ENCODE data around the gene EPSTI1. TPM values are rescaled to one million over a fixed set of nuclear protein-coding genes. Genes with fewer than 3 reads are reported as not detected.

Gene EPSTI1
- total and polyA plus RNA-seq, 10 of the 15 experiments (the other 5 are each of a cell fraction or from before 2014, with no cell fraction given) = 4.7 to 32.0 (median 24.2) TPM

- no peak overlapping the region for H3K27ac ChIP-seq (ENCODE audit: control insufficient read depth, insufficient read depth)
- H4K20me1 ChIP-seq (ENCODE audit: control insufficient read depth, insufficient read depth) = no peaks in the 10 kb centered on the region
- in situ Hi-C loops (cut with MboI) = no loop called here
- no peak for TF ChIP-seq ZNF384 (IDR thresholded peaks at IDR 0.05; ENCODE audit: borderline replicate concordance, low read depth, low read length)
- no peak for TF ChIP-seq ZNF217 (IDR thresholded peaks at IDR 0.05)
- no peak for TF ChIP-seq SKIL (IDR thresholded peaks at IDR 0.05; ENCODE audit: low read depth, poor library complexity, severe bottlenecking)
- TF ChIP-seq ZNF274 (IDR thresholded peaks at IDR 0.05; ENCODE audit: insufficient read depth, insufficient read length) = no peak
- no peak for TF ChIP-seq CHD4 (IDR thresholded peaks at IDR 0.05)
- TF ChIP-seq WRNIP1 (IDR thresholded peaks at IDR 0.05; ENCODE audit: borderline replicate concordance, low read depth, low read length) = no peak
- no peak for TF ChIP-seq SPI1 (IDR thresholded peaks at IDR 0.05; ENCODE audit: borderline replicate concordance, insufficient read depth, low read depth, low read length)
- TF ChIP-seq FOXK2 (IDR thresholded peaks at IDR 0.05) = no peak
- TF ChIP-seq NRF1 (conservative IDR thresholded peaks at IDR 0.05; ENCODE audit: low read depth, low read length) = no peak
- TF ChIP-seq TARDBP (IDR thresholded peaks at IDR 0.05; ENCODE audit: borderline replicate concordance) = no peak
- TF ChIP-seq HDAC2 (IDR thresholded peaks at IDR 0.05) = no peak
- no peak for TF ChIP-seq ELK1 (IDR thresholded peaks at IDR 0.05; ENCODE audit: low read depth, low read length)
- no peak for TF ChIP-seq KLF5 (IDR thresholded peaks at IDR 0.05; ENCODE audit: partially characterized antibody)
- no peak for TF ChIP-seq BCLAF1 (IDR thresholded peaks at IDR 0.05)
- no peak for TF ChIP-seq ETV6 (conservative IDR thresholded peaks at IDR 0.05 in 1 of 2, IDR thresholded peaks at IDR 0.05 in 1 of 2; ENCODE audit: borderline replicate concordance in 1 of 2, low read depth in 1 of 2)
- TF ChIP-seq MLLT1 (IDR thresholded peaks at IDR 0.05) = no peak
- H3K79me2 ChIP-seq (ENCODE audit: control insufficient read depth, insufficient read depth, low read length) = no peaks in the 10 kb centered on the region
- H3K36me3 ChIP-seq (ENCODE audit: control insufficient read depth in 2 of 2, insufficient read depth in 2 of 2, low read length in 1 of 2) = peaks cover 0 to 16% of the 10 kb centered on the region in 2 experiments; a peak in 2 of 4 replicates
- intact Hi-C loops (cut with micrococcal nuclease; ENCODE audit: unreplicated experiment) = no loop called here
- ChIA-PET CTCF (interaction anchor here (0.7 to 1.6 kb wide), 6 partner anchors 25 to 304 kb away, joined by 3 to 4 read pairs (median 3); no protein-coding TSS in a partner anchor), RAD21 (ENCODE audit: unreplicated experiment) (interaction anchor here (0.5 to 1.3 kb wide), 4 partner anchors 22 to 565 kb away, joined by 3 to 6 read pairs (median 5); no protein-coding TSS in a partner anchor), POLR2A (interaction anchor here (0.5 kb wide), 1 partner anchor 131 kb away, joined by 3 read pairs; no protein-coding TSS in a partner anchor), SMC1A (ENCODE audit: uncharacterized antibody, unreplicated experiment) (interaction anchor here (0.6 to 3.5 kb wide), 5 partner anchors 17 to 302 kb away, joined by 3 to 16 read pairs (median 4); no protein-coding TSS in a partner anchor)
- no peaks in the 10 kb centered on the region for H3K9me3 ChIP-seq (replicated peaks; ENCODE audit: control insufficient read depth, insufficient read depth, low read length)
- 15% methylated on average over 3 of the region's 3 CpGs for WGBS (ENCODE audit: insufficient coverage, insufficient replicate concordance, low lambda C conversion rate, missing lambda C conversion rate)
- no peaks in the 10 kb centered on the region for H3K27me3 ChIP-seq (replicated peaks in 1 of 2; ENCODE audit: control insufficient read depth in 2 of 2, insufficient read depth in 2 of 2, low read length in 1 of 2)
- DNase-seq (ENCODE audit: low read depth, low spot score) (peak; percentile 12), ATAC-seq (peak; percentile 79), FAIRE-seq (no peak)
- H2AFZ ChIP-seq (ENCODE audit: control insufficient read depth, low read depth, low read length) = no peak overlapping the region
- no TSS peak for BruUV-seq (replicated peaks)
- no peak overlapping the region for H3K4me2 ChIP-seq (ENCODE audit: control insufficient read depth, insufficient read depth)
- H3K4me1 ChIP-seq (ENCODE audit: control insufficient read depth, insufficient read depth, low read length) = no peaks in the 10 kb centered on the region
- H3K9ac ChIP-seq (ENCODE audit: control insufficient read depth, insufficient read depth, low read length) = no peak overlapping the region
- no peak overlapping the region for H3K4me3 ChIP-seq
Measured at GRCh38 chr13:42899266-42899665, 92.8 kb downstream of the EPSTI1 start.

All from GM12878 (cell line).